Neural progenitor cell (in vitro differentiated cells): Measurements from ENCODE around the gene CRYM. TPM values are rescaled to one million over a fixed set of nuclear protein-coding genes. Genes with fewer than 3 reads are reported as not detected.
"Not testable (repeated sequence)": the region's sequence is repeated elsewhere in the genome, so short reads cannot be mapped to it uniquely, and the experiment has no call there.

Experiments
- DNase-seq: peaks from one replicate; pipeline ENCODE4 v3.0.0-alpha.2; 2016; ENCODE audit warnings: low spot score
- H2AFZ ChIP-seq: fragments of 200-600 bp; sonication (generic); replicated peaks from 2 replicates; pipeline ENCODE4 v1.6.1; 2016; ENCODE audit warnings: antibody characterized with exemption
- H3F3A ChIP-seq: fragments of 200-600 bp; sonication (generic); 2 replicates; pipeline ENCODE4 v1.6.1; 2016; ENCODE audit warnings: antibody characterized with exemption, low read depth
- H3K27ac ChIP-seq: fragments of 200-600 bp; sonication (generic); 2 replicates; pipeline ENCODE4 v1.5.1; 2016; ENCODE audit warnings: mild to moderate bottlenecking
- H3K27me3 ChIP-seq: fragments of 200-600 bp; sonication (generic); 2 replicates; pipeline ENCODE4 v1.6.1; 2016; ENCODE audit warnings: mild to moderate bottlenecking, moderate library complexity
- H3K36me3 ChIP-seq: fragments of 200-600 bp; sonication (generic); 2 replicates; pipeline ENCODE4 v1.5.1; 2016
- H3K4me1 ChIP-seq: fragments of 200-600 bp; sonication (generic); 2 replicates; pipeline ENCODE4 v1.6.1; 2016; ENCODE audit warnings: mixed run types
- H3K4me2 ChIP-seq: fragments of 200-600 bp; sonication (generic); 2 replicates; pipeline ENCODE4 v1.6.1; 2016
- H3K4me3 ChIP-seq: fragments of 200-600 bp; sonication (generic); 2 replicates; pipeline ENCODE4 v1.5.1; 2016
- H3K79me2 ChIP-seq: fragments of 200-600 bp; sonication (generic); 2 replicates; pipeline ENCODE4 v1.6.1; 2016; ENCODE audit warnings: low read depth
- H3K9ac ChIP-seq: fragments of 200-600 bp; sonication (generic); 2 replicates; pipeline ENCODE4 v1.6.1; 2016
- H3K9me3 ChIP-seq: fragments of 200-600 bp; sonication (generic); 2 replicates; pipeline ENCODE4 v1.5.1; 2016; ENCODE audit warnings: low read depth
- H4K20me1 ChIP-seq: fragments of 200-600 bp; sonication (generic); 2 replicates; pipeline ENCODE4 v1.6.1; 2016; ENCODE audit warnings: low read depth
- H3K27ac Mint-ChIP-seq: 3 replicates; pipeline ENCODE4 v1.8.0; 2021; ENCODE audit warnings: mixed read lengths
- H3K27me3 Mint-ChIP-seq: 2 replicates; pipeline ENCODE4 v1.8.0; 2022; ENCODE audit warnings: low read depth, mild to moderate bottlenecking, inconsistent platforms, moderate library complexity, mixed read lengths; ENCODE audit not compliant: insufficient read depth
- H3K36me3 Mint-ChIP-seq: 3 replicates; pipeline ENCODE4 v1.8.0; 2021; ENCODE audit warnings: mixed read lengths
- H3K4me1 Mint-ChIP-seq: 3 replicates; pipeline ENCODE4 v1.8.0; 2021; ENCODE audit warnings: mixed read lengths
- H3K4me3 Mint-ChIP-seq: 3 replicates; pipeline ENCODE4 v1.8.0; 2021; ENCODE audit warnings: mild to moderate bottlenecking, moderate library complexity, mixed read lengths
- H3K9me3 Mint-ChIP-seq: 3 replicates; pipeline ENCODE4 v1.8.0; 2020; ENCODE audit warnings: mixed read lengths
- CTCF ChIP-seq: fragments of 200-600 bp; sonication (generic); IDR thresholded peaks from 2 replicates; pipeline ENCODE4 v1.5.1; 2017; ENCODE audit warnings: antibody characterized with exemption, mild to moderate bottlenecking
- EZH2 ChIP-seq: fragments of 200-600 bp; sonication (generic); IDR thresholded peaks from 2 replicates; pipeline ENCODE4 v1.6.1; 2017; ENCODE audit warnings: antibody characterized with exemption, mild to moderate bottlenecking, moderate library complexity
- EZH2phosphoT487 ChIP-seq: fragments of 200-600 bp; sonication (generic); IDR thresholded peaks from 2 replicates; pipeline ENCODE4 v1.6.1; 2017; ENCODE audit warnings: antibody characterized with exemption
- total RNA-seq: library from RNA; depleted of rRNA; stranded (reverse); fragments of >200 nt; gene quantifications from 2 replicates; pipeline ENCODE4 v1.2.3, GENCODE V29; 2015; ENCODE audit warnings: low replicate concordance

Gene CRYM
- total RNA-seq, 1 donor from 2014 or later, result 0.36 TPM

GRCh38 chr16:21324267-21324666, 46.2 kb upstream of the CRYM start:
- no peak overlapping the region for H3K4me2 ChIP-seq
- H3K36me3 ChIP-seq, result no peaks in the 10 kb centered on the region
- Mint-ChIP-seq H3K27me3 (peaks cover 12% of the 10 kb centered on the region), H3K4me1 (no peaks in the 10 kb centered on the region), H3K9me3 (no peaks in the 10 kb centered on the region), H3K4me3 (no peak overlapping the region), H3K36me3 (no peaks in the 10 kb centered on the region), H3K27ac (no peak overlapping the region)
- H3K4me3 ChIP-seq, result no peak overlapping the region
- DNase-seq, result no peak
- no peaks in the 10 kb centered on the region for H3K4me1 ChIP-seq
- TF ChIP-seq EZH2phosphoT487, result no peak
- no peak for TF ChIP-seq EZH2
- no peak for TF ChIP-seq CTCF
- H4K20me1 ChIP-seq, result no peaks in the 10 kb centered on the region
- no peaks in the 10 kb centered on the region for H3K9me3 ChIP-seq
- no peaks in the 10 kb centered on the region for H3K27me3 ChIP-seq
- H3K27ac ChIP-seq, result no peak overlapping the region
- H3F3A ChIP-seq, result no peaks in the 10 kb centered on the region
- H3K9ac ChIP-seq, result no peak overlapping the region
- no peaks in the 10 kb centered on the region for H3K79me2 ChIP-seq
- no peak overlapping the region for H2AFZ ChIP-seq

GRCh38 chr16:21322251-21322650, 44.2 kb upstream of the CRYM start:
- H3K27ac ChIP-seq, H3K9me3 Mint-ChIP-seq, H3K27me3 Mint-ChIP-seq, H3K4me1 Mint-ChIP-seq, DNase-seq, H3K4me1 ChIP-seq, H3K9ac ChIP-seq, H4K20me1 ChIP-seq, H3K36me3 Mint-ChIP-seq, H3K27ac Mint-ChIP-seq, H2AFZ ChIP-seq, H3K79me2 ChIP-seq, H3K27me3 ChIP-seq, H3K9me3 ChIP-seq, H3F3A ChIP-seq, H3K4me3 Mint-ChIP-seq, H3K36me3 ChIP-seq, H3K4me3 ChIP-seq, H3K4me2 ChIP-seq: not testable (repeated sequence)

GRCh38 chr16:21321736-21322135, 43.6 kb upstream of the CRYM start:
- H3F3A ChIP-seq, result no peaks in the 10 kb centered on the region
- no peak for DNase-seq
- TF ChIP-seq EZH2, result no peak
- no peak for TF ChIP-seq EZH2phosphoT487
- TF ChIP-seq CTCF, result no peak
- no peaks in the 10 kb centered on the region for H4K20me1 ChIP-seq
- no peak overlapping the region for H3K4me2 ChIP-seq
- H3K4me1 Mint-ChIP-seq, result no peaks in the 10 kb centered on the region
- no peak overlapping the region for H3K27ac ChIP-seq
- no peaks in the 10 kb centered on the region for H3K9me3 ChIP-seq
- H3K27ac Mint-ChIP-seq, result no peak overlapping the region
- H2AFZ ChIP-seq, result no peak overlapping the region
- peaks cover 9% of the 10 kb centered on the region for H3K27me3 Mint-ChIP-seq
- H3K36me3 ChIP-seq, result no peaks in the 10 kb centered on the region
- no peak overlapping the region for H3K4me3 ChIP-seq
- H3K4me3 Mint-ChIP-seq, result no peak overlapping the region
- H3K9me3 Mint-ChIP-seq, result no peaks in the 10 kb centered on the region
- H3K79me2 ChIP-seq, result no peaks in the 10 kb centered on the region
- no peak overlapping the region for H3K9ac ChIP-seq
- H3K4me1 ChIP-seq, result no peaks in the 10 kb centered on the region
- no peaks in the 10 kb centered on the region for H3K27me3 ChIP-seq
- H3K36me3 Mint-ChIP-seq, result no peaks in the 10 kb centered on the region

- H3K9me3 Mint-ChIP-seq, result no peaks in the 10 kb centered on the region
- H3K9me3 ChIP-seq, result no peaks in the 10 kb centered on the region
- H3K27ac Mint-ChIP-seq, result no peak overlapping the region
- H3K27ac ChIP-seq, result no peak overlapping the region
- no peak overlapping the region for H3K4me3 ChIP-seq
- H3K4me1 ChIP-seq, result no peaks in the 10 kb centered on the region
- no peaks in the 10 kb centered on the region for H3K79me2 ChIP-seq
- H3K27me3 Mint-ChIP-seq, result no peaks in the 10 kb centered on the region
- no peaks in the 10 kb centered on the region for H3K36me3 ChIP-seq
- H4K20me1 ChIP-seq, result no peaks in the 10 kb centered on the region
- H3K4me3 Mint-ChIP-seq, result no peak overlapping the region
- no peaks in the 10 kb centered on the region for H3K4me1 Mint-ChIP-seq
- H3K9ac ChIP-seq, result no peak overlapping the region
- H3K27me3 ChIP-seq, result no peaks in the 10 kb centered on the region
- TF ChIP-seq EZH2, result no peak
- TF ChIP-seq EZH2phosphoT487, result no peak
- TF ChIP-seq CTCF, result no peak
- H3K36me3 Mint-ChIP-seq, result no peaks in the 10 kb centered on the region
- H3F3A ChIP-seq, result no peaks in the 10 kb centered on the region
- H2AFZ ChIP-seq, result no peak overlapping the region
- no peak for DNase-seq
- H3K4me2 ChIP-seq, result no peak overlapping the region
These were observed 36.2 kb upstream of the CRYM start for GRCh38 chr16:21314339-21314738.

- not testable (repeated sequence) for H3K4me1 Mint-ChIP-seq, H3F3A ChIP-seq, H3K9me3 ChIP-seq, H2AFZ ChIP-seq, H3K27me3 ChIP-seq, H3K36me3 ChIP-seq, H3K79me2 ChIP-seq, H3K4me3 Mint-ChIP-seq, H3K9me3 Mint-ChIP-seq, DNase-seq, H3K9ac ChIP-seq, H3K27ac ChIP-seq, H3K4me2 ChIP-seq, H3K36me3 Mint-ChIP-seq, H4K20me1 ChIP-seq, H3K4me1 ChIP-seq, H3K27ac Mint-ChIP-seq, H3K27me3 Mint-ChIP-seq, H3K4me3 ChIP-seq
These were observed 34.8 kb upstream of the CRYM start for GRCh38 chr16:21312863-21313372.

- H3K4me3 Mint-ChIP-seq, H3K79me2 ChIP-seq, H3K27ac Mint-ChIP-seq, H3K9me3 Mint-ChIP-seq, H2AFZ ChIP-seq, H3K4me3 ChIP-seq, H3K4me1 Mint-ChIP-seq, H4K20me1 ChIP-seq, H3K27me3 Mint-ChIP-seq, H3K36me3 ChIP-seq, H3K4me2 ChIP-seq, H3K27me3 ChIP-seq, H3K4me1 ChIP-seq, H3K27ac ChIP-seq, H3F3A ChIP-seq, H3K36me3 Mint-ChIP-seq, DNase-seq, H3K9ac ChIP-seq, H3K9me3 ChIP-seq: not testable (repeated sequence)
These were observed 34.0 kb upstream of the CRYM start for GRCh38 chr16:21312046-21312445.
